Ectodermal cell (in vitro differentiated cells): ENCODE data around the gene SLCO2B1.

Source experiments
- H3K27ac ChIP-seq: 2 replicates; pipeline ENCODE4 v1.7.0; 2013; ENCODE audit warnings: mild to moderate bottlenecking, low read depth, low read length; ENCODE audit not compliant: insufficient read depth, poor library complexity, severe bottlenecking
- H3K27me3 ChIP-seq: 2 replicates; pipeline ENCODE4 v1.7.0; 2013; ENCODE audit warnings: mild to moderate bottlenecking, low read length; ENCODE audit not compliant: insufficient read depth, control insufficient read depth, poor library complexity, severe bottlenecking
- H3K36me3 ChIP-seq: one replicate; pipeline ENCODE4 v1.7.0; 2013; ENCODE audit warnings: low read length; ENCODE audit not compliant: control insufficient read depth, insufficient read depth
- H3K4me1 ChIP-seq: one replicate; pipeline ENCODE4 v1.7.0; 2013; ENCODE audit warnings: low read length; ENCODE audit not compliant: control insufficient read depth, insufficient read depth
- H3K4me3 ChIP-seq: 2 replicates; pipeline ENCODE4 v1.7.0; 2013; ENCODE audit warnings: low read depth, low read length, control low read depth; ENCODE audit not compliant: insufficient read depth
- H3K9me3 ChIP-seq: 2 replicates; pipeline ENCODE4 v1.7.0; 2013; ENCODE audit warnings: mild to moderate bottlenecking, low read length, moderate library complexity; ENCODE audit not compliant: control insufficient read depth
- WGBS, 2 experiments: methylation state at CpG; one replicate each; pipeline ENCODE4 v1.1.7; 2013; ENCODE audit warnings: missing lambda C conversion rate in 2 of 2; 5-methylcytosine and 5-hydroxymethylcytosine counted together

The SLCO2B1 gene

DNA sequence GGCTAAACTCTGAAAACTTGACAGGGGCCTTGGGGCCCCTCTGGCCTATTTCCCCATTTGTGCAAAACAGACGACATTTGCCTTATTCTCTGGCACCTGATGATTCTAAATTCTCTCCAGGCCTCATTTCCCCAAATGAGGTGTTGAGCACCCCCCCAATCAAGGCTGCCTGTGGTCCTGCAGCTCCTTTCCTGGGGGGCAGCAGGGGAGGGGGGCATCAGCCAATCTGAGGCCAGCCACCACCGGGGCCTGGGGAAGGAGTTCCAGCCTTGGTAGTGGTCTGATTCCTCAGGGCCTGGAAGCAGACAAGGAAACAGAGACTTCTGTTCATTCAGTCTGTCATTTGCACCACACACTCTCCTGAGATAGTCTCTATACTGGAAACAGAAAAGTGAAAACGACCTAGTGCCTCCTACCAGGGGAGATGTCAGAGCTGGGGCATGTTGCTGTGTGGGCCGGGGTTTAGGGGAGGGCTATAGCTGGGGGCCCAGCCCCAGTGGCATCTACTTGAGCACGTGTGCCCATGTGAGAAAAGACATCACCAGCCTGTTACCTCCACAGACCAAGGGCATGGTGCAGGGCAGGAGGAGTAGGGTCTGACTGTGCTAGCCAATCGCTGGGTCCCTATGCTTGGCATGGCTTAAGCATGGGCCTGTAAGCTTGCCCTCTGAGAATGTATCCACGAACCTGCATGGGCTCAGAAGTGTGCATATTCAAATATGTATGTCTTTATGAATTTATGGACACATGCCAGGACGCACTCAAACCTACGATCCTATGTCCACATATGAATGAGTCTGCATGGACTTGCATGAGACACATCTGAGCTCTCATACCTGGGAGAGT is 87.9 kb downstream of the SLCO2B1 start:
- Histone ChIP-seq H3K27ac (no peak overlapping the region), H3K36me3 (no peaks in the 10 kb centered on the region), H3K27me3 (peaks cover 50% of the 10 kb centered on the region), H3K4me1 (peaks cover 21% of the 10 kb centered on the region), H3K4me3 (no peak overlapping the region), H3K9me3 (no peaks in the 10 kb centered on the region)
- 90 to 92% methylated on average over 9 of the region's 9 CpGs for WGBS, 2 experiments

DNA sequence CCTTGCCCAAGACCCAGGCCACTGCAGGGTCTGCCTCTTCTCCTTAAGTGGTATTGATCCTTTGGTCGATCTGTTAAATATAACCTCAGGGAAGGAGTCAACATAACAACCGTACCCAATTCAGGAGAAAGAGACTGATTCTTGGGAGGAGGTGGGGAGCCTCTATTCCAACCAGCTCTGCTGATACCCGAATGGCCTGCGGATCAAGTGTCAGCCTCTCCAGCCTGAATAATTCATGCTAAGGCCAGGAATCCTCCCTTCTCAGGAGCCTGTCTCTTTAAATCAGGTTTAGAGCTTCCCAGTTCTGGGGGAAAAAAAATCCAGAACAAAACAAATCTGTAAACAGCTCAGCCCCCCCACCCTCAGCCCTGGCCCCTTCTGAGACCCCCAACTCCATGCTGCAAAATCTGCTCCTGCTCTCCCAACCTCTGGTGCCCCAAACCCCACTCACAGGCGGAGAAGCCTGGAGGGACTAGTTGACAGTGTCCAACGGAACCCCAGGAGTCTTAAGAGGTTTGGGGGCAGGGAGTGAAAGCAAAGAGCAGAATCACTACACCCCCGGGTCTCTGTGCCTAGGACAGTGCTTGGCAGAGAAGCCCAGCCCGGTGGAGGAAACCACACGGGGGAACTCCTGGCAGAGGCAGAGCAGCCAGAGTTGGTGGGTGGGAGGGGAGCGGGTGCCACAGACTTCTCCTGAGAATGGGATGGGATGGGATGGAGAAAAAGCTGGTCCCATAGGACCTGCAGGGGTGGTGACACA is 88.8 kb downstream of the SLCO2B1 start:
- Histone ChIP-seq H3K27me3 (peaks cover 59% of the 10 kb centered on the region), H3K4me1 (peaks cover 21% of the 10 kb centered on the region), H3K9me3 (no peaks in the 10 kb centered on the region), H3K4me3 (no peak overlapping the region), H3K36me3 (no peaks in the 10 kb centered on the region), H3K27ac (no peak overlapping the region)
- WGBS, 2 experiments: 44 to 47% methylated on average over 10 of the region's 10 CpGs

DNA sequence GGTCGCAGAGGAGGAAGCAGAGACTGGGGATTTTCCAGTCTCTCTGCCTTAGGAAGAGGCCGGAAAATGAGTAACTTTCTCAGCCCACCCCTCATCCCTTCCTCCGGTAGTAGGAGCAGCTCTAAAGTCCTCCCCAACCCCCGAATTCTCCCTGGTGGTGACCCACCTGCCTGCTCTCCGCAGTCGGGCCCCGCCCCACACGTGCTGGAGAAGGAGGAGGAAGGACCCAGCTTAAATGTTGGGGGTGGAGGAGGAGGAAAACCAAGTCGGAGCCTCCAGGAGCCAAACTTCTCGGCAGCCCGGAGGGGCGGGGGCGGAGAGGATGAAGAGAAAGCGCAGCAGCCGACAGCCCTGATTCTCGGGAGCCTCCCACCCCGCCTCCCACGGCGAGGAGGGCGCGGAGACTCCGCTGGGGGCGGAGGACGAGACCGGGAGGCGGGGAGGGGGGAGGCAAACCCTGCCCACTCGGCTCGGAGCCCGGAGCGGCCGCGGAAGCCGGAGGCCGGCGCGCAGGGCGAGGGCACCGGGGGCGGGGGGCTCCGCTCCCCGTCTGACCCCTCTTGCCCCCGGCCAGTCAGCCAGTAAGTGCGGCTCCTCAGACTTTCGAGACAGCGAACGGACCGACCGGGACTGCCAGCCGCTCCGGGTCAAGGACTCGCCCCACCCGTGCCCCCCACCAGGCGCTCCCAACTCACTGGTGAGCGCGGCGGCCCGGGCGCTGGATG is 89.6 kb downstream of the SLCO2B1 start, which contains the start of gene TPBGL:
Gene TPBGL, plus strand, starts transcription at position 464 of the 725 bp plus-strand sequence. CDS start 276 bp downstream, outside the sequence.
- Histone ChIP-seq H3K4me1 (peaks cover 21% of the 10 kb centered on the region), H3K36me3 (no peaks in the 10 kb centered on the region), H3K27me3 (peaks cover 66% of the 10 kb centered on the region), H3K27ac (no peak within 1 kb of the TSS), H3K4me3 (peak within 1 kb of the TSS; percentile 39), H3K9me3 (no peaks in the 10 kb centered on the region)
- WGBS, 2 experiments: 1 to 3% methylated on average over 58 of the region's 58 CpGs

DNA sequence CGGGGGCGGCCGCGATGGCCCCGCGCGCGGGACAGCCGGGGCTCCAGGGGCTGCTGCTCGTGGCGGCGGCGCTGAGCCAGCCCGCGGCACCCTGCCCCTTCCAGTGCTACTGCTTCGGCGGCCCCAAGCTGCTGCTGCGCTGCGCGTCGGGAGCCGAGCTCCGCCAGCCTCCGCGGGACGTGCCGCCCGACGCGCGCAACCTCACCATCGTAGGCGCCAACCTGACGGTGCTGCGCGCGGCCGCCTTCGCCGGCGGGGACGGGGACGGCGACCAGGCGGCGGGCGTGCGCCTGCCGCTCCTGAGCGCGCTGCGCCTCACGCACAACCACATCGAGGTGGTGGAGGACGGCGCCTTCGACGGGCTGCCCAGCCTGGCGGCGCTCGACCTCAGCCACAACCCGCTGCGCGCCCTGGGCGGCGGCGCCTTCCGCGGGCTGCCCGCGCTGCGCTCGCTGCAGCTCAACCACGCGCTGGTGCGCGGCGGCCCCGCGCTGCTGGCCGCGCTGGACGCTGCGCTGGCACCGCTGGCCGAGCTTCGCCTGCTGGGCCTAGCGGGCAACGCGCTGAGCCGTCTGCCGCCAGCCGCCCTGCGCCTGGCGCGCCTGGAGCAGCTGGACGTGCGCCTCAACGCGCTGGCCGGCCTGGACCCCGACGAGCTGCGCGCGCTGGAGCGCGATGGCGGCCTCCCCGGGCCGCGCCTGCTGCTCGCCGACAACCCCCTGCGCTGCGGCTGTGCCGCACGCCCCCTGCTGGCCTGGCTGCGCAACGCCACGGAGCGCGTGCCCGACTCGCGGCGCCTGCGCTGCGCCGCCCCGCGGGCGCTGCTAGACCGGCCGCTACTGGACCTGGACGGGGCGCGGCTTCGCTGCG is 90.4 kb downstream of the SLCO2B1 start:
- peak overlapping the region; percentile 39 for H3K4me3 ChIP-seq
- WGBS, 2 experiments: 1% methylated on average over 140 of the region's 140 CpGs
- peaks cover 15% of the 10 kb centered on the region for H3K4me1 ChIP-seq
- no peak overlapping the region for H3K27ac ChIP-seq
- H3K27me3 ChIP-seq: peaks cover 66% of the 10 kb centered on the region
- no peaks in the 10 kb centered on the region for H3K9me3 ChIP-seq
- H3K36me3 ChIP-seq: no peaks in the 10 kb centered on the region

DNA sequence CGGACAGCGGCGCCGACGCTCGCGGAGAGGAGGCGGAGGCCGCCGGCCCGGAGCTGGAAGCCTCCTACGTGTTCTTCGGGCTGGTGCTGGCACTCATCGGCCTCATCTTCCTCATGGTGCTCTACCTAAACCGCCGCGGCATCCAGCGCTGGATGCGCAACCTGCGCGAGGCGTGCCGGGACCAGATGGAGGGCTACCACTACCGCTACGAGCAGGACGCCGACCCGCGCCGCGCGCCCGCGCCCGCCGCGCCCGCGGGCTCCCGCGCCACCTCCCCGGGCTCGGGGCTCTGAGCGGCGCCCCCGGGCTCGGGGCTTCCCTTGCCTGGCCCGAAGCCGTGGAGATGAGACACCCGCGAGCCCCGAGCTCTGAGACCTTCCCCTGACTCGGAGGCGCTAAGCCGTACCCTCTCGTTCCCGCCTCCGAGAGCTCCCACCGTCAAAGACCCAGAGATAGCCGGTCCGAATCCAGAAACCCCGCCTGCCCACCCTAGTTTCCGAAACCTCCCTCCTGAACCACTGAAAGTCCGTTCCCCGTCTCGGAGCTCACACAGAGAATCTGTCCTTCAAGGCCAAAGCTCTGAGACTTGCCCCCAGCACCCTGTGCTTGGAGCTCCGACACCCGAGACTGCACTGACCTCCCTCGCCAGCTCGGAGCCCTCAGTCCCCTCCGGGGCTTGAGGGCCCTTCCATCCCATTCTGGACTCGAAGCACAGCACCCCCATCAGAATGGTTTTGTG is 91.2 kb downstream of the SLCO2B1 start:
- no peak overlapping the region for H3K27ac ChIP-seq
- peaks cover 66% of the 10 kb centered on the region for H3K27me3 ChIP-seq
- no peaks in the 10 kb centered on the region for H3K36me3 ChIP-seq
- H3K4me1 ChIP-seq: peaks cover 12% of the 10 kb centered on the region
- H3K4me3 ChIP-seq: peak overlapping the region; percentile 39
- H3K9me3 ChIP-seq: no peaks in the 10 kb centered on the region
- 7 to 9% methylated on average over 72 of the region's 72 CpGs for WGBS, 2 experiments

DNA sequence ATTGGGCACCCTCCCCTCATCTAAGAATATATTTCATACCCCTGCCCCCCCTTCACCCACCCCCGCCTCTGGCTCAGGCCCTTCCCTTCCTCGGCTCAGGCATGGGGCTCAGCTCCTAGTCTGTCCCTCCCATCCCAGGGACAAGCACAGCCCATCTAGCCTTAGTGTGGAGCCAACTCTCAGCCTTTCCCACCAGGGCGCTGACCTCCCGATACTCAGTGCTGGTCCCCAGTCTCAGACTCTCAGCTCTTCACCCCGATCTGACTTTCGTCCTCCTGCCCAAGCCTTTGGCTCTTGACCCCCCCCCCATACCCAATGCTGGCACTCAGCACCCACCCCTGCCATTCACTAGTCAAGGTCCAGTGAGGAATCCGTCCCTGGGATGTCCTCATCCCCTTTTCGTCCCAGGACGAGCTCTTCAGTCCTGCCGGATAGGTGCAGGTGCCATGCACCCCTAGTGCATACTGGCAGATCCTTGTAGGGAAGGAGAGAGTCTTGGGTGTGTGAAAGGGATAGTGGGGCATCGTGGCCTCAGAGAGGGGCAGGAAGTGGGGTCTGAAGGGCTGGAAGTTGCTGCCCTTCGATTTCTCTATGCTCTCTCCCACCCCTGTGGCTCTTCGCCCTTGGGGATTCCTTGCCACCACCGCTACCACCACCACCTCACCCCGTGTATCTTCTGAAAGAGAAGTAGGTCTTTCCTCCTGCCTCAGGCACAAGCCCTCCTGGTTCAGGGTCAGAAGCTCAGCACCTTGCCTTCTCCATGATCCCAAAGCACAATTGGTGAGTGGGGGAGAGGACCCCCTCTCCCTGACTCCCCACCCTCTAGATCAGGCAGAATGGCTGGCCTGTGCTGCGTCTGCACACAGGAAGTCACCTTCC is 92.1 kb downstream of the SLCO2B1 start:
- Histone ChIP-seq H3K9me3 (no peaks in the 10 kb centered on the region), H3K27me3 (peaks cover 66% of the 10 kb centered on the region), H3K27ac (no peak overlapping the region), H3K36me3 (no peaks in the 10 kb centered on the region), H3K4me3 (no peak overlapping the region), H3K4me1 (peaks cover 12% of the 10 kb centered on the region)
- WGBS, 2 experiments: 85 to 88% methylated on average over 16 of the region's 16 CpGs

DNA sequence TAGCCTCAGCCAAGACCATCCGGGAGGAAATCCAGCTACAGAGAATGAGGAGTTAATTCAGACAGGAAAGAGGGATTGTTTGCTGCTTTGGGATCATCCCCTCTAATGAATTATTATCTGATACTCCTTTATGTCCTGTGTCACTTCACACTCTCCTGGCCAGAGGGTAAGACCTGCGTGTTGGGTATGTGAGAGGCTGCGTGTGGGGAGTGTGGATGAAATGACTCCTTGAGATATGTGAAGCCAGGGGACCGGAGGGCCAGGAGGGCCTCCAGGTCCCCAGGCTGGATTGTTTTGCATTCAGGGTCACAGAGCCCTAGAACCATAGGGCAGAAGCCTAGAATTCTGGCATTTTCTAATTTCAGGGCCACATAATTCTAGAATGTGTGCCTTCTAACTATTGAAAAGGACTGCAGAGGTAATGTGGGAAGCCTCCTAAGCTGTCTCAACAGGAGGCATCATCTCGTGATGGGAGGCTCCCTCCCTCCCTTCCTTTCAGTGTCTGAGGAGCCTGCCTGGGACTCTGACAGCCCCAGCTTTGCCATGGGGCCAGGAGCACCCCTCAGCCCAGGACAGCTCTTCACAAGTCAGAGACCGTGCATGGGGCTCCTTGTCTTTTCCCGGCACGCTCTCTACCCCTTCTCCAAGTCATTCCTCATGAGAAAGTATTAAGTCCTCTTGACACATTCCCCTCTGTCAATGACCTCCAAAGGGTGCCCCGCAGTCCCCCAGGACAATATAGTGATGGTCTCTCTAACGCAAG is 93.3 kb downstream of the SLCO2B1 start:
- Histone ChIP-seq H3K4me1 (peaks cover 10% of the 10 kb centered on the region), H3K4me3 (no peak overlapping the region), H3K27me3 (peaks cover 61% of the 10 kb centered on the region), H3K27ac (no peak overlapping the region), H3K9me3 (no peaks in the 10 kb centered on the region), H3K36me3 (no peaks in the 10 kb centered on the region)
- 79 to 88% methylated on average over 8 to 10 of the region's 10 CpGs for WGBS, 2 experiments

DNA sequence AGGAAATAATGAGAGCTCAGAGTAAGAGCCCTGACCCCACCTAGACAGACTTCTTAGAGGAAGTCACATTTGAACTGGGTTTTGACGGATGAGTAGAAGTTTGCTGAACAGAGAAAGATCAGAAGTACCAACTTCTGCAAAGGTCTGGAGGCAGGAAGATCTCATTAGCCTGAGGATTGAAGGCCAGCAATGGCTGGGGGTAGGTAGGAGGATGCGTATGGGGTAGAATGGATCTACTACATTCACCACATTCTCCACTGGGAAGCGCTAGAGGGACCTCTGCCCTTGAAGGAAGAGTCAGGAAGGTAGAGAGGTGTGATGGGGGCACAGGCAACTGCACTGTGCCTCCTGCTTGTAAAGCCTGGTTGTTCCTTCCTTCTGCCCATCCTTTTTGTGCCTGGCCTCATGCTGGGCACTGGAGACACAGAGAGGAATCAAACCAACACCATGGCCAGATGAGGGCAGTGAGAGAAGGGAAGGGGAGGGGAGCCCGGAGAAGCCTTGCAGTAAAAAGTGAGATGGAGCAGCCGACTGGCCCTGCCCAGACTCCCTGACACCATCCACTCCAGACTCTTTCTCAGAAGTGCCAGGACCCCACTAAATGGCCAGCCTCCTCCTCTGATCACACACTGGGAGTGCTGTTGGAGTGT is 94.6 kb downstream of the SLCO2B1 start:
- Histone ChIP-seq H3K36me3 (no peaks in the 10 kb centered on the region), H3K4me3 (no peak overlapping the region), H3K4me1 (no peaks in the 10 kb centered on the region), H3K9me3 (no peaks in the 10 kb centered on the region), H3K27me3 (peaks cover 49% of the 10 kb centered on the region), H3K27ac (no peak overlapping the region)
- WGBS, 2 experiments: 70 to 73% methylated on average over 4 to 5 of the region's 5 CpGs
